Lower leg skin (tissue), 4 donors: Measurements from ENCODE around the gene LHFPL4. TPM values are rescaled to one million over a fixed set of nuclear protein-coding genes. Genes with fewer than 3 reads are reported as not detected.
"Not testable (repeated sequence)": the region's sequence is repeated elsewhere in the genome, so short reads cannot be mapped to it uniquely, and the experiment has no call there.

Experiments
- DNase-seq, 2 donors: peaks; one replicate each; pipeline ENCODE4 v3.0.0-alpha.2; 2019; ENCODE audit warnings: low spot score in 2 of 2
- H3K4me3 ChIP-seq: fragments of 200-600 bp; sonication (generic); 2 replicates; pipeline ENCODE4 v1.5.1; 2017; ENCODE audit warnings: mild to moderate bottlenecking, low read depth; ENCODE audit not compliant: poor library complexity, severe bottlenecking
- POLR2A ChIP-seq, 2 donors: fragments of 450-650 bp; IDR thresholded peaks; one replicate each; pipeline ENCODE4 v1.6.1; 2016 to 2017; ENCODE audit warnings: antibody characterized with exemption in 2 of 2, mild to moderate bottlenecking in 1 of 2, moderate library complexity in 1 of 2
- WGBS, 2 donors: methylation state at CpG; one replicate each; pipeline ENCODE4 v1.1.5; 2018; 5-methylcytosine and 5-hydroxymethylcytosine counted together
- intact Hi-C: fragments of 100-400 bp; cut with DNase I; formaldehyde crosslinking; loops from one replicate; pipeline ENCODE4 v1.15.0; 2023; ENCODE audit warnings: low total_unique reads
- total RNA-seq, 4 donors: library from RNA; depleted of rRNA; stranded (reverse); fragments of >200 nt; gene quantifications; one replicate each; pipeline ENCODE4 v1.1.0, GENCODE V29; 2016
- TF ChIP-seq, protein P1 (sequence below), 3 donors: fragments of 450-650 bp; IDR thresholded peaks; one replicate each; pipeline ENCODE4 v1.5.1; 2016; ENCODE audit warnings: antibody characterized with exemption in 3 of 3, mild to moderate bottlenecking in 3 of 3, moderate library complexity in 2 of 3

The LHFPL4 gene
- total RNA-seq, 4 donors from 2014 or later = 0.05 to 0.16 TPM; not detected in 2

DNA sequence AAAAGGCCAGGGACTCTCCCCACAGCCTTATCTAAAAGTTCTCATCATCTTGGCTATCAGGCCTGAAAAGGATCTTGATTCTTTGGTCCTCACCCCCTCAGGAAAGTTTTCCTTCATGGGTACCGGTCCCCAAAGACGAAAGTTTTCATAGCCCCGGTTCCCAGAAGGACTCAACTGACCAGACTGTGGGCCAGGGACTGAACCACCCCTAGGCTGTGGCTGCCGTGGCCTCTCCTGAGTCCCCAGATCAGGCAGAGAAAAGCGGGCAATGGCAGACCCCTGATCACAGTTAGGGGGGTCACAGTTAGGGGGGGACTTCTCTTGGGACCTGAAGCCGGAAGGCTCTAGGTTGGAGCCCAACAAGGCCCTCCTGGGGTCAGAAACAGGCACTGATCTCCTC, 54.8 kb downstream of the LHFPL4 start:
- peak in 1 of 2 donors; percentile 60 for DNase-seq
- intact Hi-C loops = no loop called here
- WGBS, 2 donors = 81 to 86% methylated on average over 6 of the region's 6 CpGs
- H3K4me3 ChIP-seq = no peak overlapping the region
- no peak for TF ChIP-seq POLR2A (IDR thresholded peaks at IDR 0.05)
- TF ChIP-seq, protein P1, sequence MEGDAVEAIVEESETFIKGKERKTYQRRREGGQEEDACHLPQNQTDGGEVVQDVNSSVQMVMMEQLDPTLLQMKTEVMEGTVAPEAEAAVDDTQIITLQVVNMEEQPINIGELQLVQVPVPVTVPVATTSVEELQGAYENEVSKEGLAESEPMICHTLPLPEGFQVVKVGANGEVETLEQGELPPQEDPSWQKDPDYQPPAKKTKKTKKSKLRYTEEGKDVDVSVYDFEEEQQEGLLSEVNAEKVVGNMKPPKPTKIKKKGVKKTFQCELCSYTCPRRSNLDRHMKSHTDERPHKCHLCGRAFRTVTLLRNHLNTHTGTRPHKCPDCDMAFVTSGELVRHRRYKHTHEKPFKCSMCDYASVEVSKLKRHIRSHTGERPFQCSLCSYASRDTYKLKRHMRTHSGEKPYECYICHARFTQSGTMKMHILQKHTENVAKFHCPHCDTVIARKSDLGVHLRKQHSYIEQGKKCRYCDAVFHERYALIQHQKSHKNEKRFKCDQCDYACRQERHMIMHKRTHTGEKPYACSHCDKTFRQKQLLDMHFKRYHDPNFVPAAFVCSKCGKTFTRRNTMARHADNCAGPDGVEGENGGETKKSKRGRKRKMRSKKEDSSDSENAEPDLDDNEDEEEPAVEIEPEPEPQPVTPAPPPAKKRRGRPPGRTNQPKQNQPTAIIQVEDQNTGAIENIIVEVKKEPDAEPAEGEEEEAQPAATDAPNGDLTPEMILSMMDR (IDR thresholded peaks at IDR 0.05) = no peak

DNA sequence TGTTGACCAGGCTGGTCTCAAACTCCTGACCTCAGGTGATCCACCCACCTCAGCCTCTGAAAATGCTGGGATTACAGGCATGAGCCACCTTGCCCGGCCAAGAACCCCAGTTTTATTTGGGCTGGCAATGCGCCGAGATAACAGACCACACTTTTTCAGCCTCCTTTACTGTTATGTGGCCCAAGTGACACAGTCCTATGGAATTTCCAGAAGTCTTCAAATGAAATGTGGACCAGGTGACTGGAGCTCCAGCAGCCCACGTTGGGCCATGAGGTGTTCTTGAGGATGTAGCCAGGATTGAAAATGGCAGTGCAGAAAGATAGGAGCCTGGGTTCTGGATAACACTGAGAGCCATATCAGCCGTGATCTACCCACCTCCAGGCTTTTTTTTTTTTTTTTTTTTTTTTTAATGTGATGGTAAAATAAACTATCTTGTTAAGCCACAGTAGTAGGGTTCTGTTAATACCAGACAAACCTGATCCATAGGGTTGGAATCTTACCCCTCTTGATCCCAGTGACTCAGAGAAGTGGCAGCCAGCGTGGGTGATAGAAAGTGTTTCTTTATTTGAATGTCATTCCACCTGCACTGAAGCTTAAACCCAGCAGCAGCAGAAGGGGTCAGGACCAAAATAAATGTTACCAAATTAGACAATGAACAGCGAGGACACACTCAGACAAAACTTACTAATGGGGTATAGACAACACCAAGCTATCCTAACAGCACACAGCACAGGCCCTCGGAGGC, 55.6 kb downstream of the LHFPL4 start:
- DNase-seq = no peak
- 72 to 84% methylated on average over 8 of the region's 8 CpGs for WGBS, 2 donors
- no peak for TF ChIP-seq POLR2A (IDR thresholded peaks at IDR 0.05)
- TF ChIP-seq, protein P1 (IDR thresholded peaks at IDR 0.05) = no peak
- intact Hi-C loops = no loop called here
- H3K4me3 ChIP-seq = no peak overlapping the region

DNA sequence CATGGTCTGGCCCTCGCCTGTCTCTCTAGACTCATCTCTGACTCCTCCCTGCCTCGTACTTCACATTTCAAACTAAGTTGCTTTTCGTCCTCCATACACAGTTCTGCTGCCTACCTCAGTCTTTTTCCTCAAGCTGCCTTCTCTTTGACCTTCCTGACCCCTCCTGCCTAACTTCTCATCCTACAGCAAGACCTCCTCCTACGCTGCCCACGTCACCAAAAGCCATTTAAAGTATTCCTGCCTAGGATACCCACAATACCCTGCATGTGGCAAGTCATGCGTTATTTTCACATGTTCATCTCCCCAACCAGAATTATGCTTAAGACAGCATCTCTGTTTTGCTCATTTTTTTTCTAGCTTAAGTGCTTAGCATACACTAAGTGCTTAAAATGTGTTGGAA, 56.7 kb downstream of the LHFPL4 start:
- intact Hi-C loops = no loop called here
- H3K4me3 ChIP-seq = no peak overlapping the region
- 75 to 85% methylated on average over 6 of the region's 6 CpGs for WGBS, 2 donors
- TF ChIP-seq POLR2A (IDR thresholded peaks at IDR 0.05) = no peak
- TF ChIP-seq, protein P1 (IDR thresholded peaks at IDR 0.05) = no peak
- no peak for DNase-seq

DNA sequence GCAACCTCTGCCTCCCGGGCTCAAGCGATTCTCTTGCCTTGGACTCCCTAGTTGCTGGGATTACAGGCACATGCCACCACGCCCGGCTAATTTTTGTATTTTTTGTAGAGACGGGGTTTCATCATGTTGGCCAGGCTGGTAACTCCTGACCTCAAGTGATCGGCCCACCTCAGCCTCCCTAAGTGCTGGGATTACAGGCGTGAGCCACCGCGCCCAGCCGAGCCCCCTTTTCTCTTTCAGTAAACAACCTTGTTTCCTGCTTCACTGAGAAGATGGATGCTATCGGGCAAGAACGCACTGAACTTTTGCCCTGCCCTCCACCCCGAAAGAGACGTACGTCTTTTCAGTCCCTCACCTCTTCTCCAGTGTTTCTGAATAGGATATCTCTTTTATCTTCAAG, 59.6 kb downstream of the LHFPL4 start:
- WGBS, 2 donors = 95 to 97% methylated on average over 15 of the region's 15 CpGs

DNA sequence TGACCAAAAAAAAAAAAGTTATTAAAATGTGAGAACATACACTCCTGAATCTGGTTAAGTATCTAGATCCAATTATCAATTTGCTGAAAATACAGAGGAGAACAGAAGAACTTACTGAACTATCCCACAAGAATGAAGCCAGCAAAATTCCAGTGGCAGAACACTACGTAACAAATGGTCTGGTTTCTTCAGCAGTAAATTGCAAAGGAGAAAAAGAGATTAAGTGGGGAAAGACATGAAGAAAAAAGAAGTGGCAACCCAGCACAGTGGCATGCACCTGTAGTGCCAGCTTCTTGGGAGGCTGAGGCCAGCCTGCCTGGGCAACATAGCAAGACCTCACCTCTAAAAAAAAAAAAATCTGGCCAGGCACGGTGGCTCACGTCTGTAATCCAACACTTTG, 62.1 kb downstream of the LHFPL4 start:
- DNase-seq = no peak
- WGBS, 2 donors = 49 to 62% methylated on average over 3 of the region's 3 CpGs
- no peak for TF ChIP-seq POLR2A (IDR thresholded peaks at IDR 0.05)
- TF ChIP-seq, protein P1 (IDR thresholded peaks at IDR 0.05) = no peak
- no peak overlapping the region for H3K4me3 ChIP-seq
- intact Hi-C loops = no loop called here

More for the DNA sequence above, 59.6 kb downstream of the LHFPL4 start:
- intact Hi-C loops, H3K4me3 ChIP-seq, DNase-seq: not testable (repeated sequence)

DNA sequence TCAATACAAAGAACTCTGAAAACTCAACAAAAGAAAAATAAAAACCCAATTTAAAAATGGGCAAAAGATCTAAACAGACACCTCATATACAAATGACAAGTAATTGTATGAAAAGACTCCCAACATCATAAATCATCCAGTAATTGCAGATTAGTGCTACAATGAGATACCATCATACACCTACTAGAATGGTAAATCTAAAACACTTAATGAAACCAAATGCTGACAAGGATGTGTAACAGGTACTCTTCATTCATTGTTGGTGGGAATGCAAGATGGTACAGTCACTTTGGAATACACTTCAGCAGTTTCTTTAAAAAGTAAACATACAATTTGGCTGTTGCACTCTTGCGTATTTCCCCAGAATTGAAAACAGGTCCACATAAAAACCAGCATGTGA, 68.4 kb downstream of the LHFPL4 start:
- DNase-seq = no peak
- H3K4me3 ChIP-seq = no peak overlapping the region
- intact Hi-C loops = no loop called here
- WGBS, 2 donors = 100% methylated on average over 1 of the region's 1 CpG
- TF ChIP-seq, protein P1 (IDR thresholded peaks at IDR 0.05) = no peak
- no peak for TF ChIP-seq POLR2A (IDR thresholded peaks at IDR 0.05)
